NCI-H748 treated with DMSO at 0.1 percent for 48 hours (cell line): ENCODE results near the gene YIPF2.

Source experiments
- DNase-seq: peaks from one replicate; lab custom pipeline; 2025; lab: John Stamatoyannopoulos, UW

The YIPF2 gene

DNA sequence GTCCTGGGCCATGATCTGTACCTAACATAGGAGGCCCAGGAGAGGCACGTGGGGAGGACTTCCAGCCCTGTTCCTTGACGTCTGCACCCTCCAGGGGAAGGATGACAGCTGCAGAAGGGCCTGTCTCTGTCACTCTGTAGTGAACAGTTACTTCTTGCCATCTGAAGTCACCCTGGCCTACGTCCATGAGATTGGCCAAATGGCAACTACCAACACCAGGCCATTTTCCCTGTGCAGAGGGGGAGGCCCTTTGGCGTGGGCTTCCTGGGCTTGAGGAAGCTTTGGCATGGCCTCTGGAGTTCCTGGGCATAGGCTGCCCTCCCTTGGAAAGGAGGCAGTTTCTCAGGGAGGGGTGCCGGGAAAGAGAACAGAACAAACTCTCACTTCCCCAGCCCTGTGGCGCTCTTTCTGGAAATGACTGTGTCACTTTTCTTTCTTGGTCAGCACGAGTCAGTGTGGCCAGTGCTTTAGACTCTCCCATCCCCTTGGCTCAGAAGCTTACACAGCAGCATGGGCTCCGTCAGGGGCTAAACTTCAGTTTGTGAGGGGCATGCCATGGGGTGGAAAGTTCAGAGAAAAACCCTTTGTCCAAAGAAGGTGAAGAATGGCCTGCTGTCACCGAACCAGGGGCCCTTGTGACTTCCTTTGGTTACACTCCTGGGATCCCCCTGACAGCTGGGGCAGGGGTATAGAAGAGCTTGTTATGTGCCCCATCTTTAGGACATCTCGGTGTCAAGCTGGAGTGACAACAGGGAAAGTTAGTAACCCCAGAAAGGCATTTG lies 51.8 kb downstream of the YIPF2 start:
- DNase-seq: no peak

DNA sequence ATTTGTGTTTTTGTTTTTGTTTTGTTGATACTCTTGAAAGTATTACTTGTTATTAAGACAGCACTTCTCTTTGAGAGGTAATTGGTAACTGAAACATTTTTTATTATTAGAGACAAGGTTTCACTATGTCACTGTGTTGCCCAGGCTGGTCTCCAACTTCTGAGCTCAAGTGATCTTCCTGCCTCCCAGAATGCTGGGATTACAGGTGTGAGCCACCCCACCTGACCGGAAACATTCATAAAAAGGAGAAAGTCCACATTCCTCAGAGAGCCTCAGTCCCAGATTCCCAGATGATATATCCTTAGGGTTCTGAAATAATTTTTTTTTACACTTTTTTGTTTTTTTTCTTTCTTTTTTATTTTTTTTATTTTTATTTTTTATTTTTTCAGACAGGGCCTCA lies 54.4 kb downstream of the YIPF2 start:
- no peak for DNase-seq

DNA sequence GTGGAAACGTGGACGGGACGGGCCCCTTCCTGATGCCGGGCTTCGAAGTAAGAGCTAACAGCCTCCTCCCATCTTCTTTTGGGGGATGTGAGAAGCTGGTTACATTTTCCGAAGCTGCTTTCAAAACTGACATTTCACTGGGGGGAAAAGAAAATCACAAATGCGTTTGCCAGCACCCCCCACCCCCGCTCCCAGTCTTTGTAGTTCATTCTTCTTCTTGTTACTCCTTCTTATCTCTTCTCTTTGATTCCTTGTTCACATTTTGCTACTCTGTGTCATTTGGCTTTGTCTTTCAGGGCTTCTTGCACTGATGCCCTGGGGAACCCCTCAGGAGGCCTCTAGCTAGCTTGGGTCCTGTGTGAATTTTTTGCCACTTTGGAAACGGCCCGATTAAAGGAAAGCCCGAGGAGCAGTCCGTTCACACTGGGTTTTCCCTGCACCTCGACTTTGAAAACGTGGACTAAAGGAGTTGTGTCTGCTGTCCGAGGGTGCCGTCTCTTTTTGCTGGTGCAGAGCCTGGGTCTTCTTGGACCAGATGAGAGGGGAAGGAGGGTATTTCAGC lies 55.8 kb downstream of the YIPF2 start:
- no peak for DNase-seq
